Astrocyte (in vitro differentiated cells and primary cell): ENCODE results near the gene TMA7B.

Experiments
- EZH2 ChIP-seq: IDR thresholded peaks from 2 replicates; pipeline ENCODE4 v1.6.1; 2012; ENCODE audit warnings: mild to moderate bottlenecking, low read length, inconsistent platforms; ENCODE audit not compliant: insufficient read depth
- TF ChIP-seq, protein P1 (sequence below): IDR thresholded peaks from 2 replicates; pipeline ENCODE4 v1.5.1; 2011; ENCODE audit warnings: low read depth, mild to moderate bottlenecking, inconsistent platforms, low read length, moderate library complexity; ENCODE audit not compliant: insufficient read depth

DNA sequence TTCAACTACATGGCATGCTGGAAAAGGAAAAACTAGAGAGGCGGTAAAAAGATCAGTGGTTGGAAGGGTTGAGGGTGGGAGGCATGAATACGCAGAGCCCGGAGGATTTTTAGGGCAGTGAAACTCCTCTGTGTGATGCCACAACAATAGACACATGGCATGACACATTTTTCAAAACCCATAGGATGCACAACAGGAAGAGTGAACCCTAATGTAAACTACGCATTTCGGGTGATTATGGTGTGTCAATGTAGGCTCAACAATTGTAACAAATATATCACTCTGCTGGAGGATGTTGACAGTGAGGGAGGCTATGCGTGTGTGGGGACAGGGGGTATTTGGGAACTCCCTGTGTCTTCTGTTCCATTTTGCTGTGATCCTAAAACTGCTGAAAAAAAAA lies 18.9 kb downstream of the TMA7B start:
- TF ChIP-seq, protein P1, sequence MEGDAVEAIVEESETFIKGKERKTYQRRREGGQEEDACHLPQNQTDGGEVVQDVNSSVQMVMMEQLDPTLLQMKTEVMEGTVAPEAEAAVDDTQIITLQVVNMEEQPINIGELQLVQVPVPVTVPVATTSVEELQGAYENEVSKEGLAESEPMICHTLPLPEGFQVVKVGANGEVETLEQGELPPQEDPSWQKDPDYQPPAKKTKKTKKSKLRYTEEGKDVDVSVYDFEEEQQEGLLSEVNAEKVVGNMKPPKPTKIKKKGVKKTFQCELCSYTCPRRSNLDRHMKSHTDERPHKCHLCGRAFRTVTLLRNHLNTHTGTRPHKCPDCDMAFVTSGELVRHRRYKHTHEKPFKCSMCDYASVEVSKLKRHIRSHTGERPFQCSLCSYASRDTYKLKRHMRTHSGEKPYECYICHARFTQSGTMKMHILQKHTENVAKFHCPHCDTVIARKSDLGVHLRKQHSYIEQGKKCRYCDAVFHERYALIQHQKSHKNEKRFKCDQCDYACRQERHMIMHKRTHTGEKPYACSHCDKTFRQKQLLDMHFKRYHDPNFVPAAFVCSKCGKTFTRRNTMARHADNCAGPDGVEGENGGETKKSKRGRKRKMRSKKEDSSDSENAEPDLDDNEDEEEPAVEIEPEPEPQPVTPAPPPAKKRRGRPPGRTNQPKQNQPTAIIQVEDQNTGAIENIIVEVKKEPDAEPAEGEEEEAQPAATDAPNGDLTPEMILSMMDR: no peak
- no peak for TF ChIP-seq EZH2
